ENCODE measurements around the gene POLD2.
"Not testable (repeated sequence)": the region's sequence is repeated elsewhere in the genome, so short reads cannot be mapped to it uniquely, and the experiment has no call there.

The POLD2 gene

GRCh38 chr7:44132039-44132438 is 8.7 kb upstream of the POLD2 start:
- H3K27me3 ChIP-seq (ENCODE audit: control insufficient read depth, insufficient read depth, low read length): no peaks in the 10 kb centered on the region
- H3K4me3 ChIP-seq (ENCODE audit: low read depth, low read length): no peak overlapping the region
- no peaks in the 10 kb centered on the region for H3K36me3 ChIP-seq (ENCODE audit: control insufficient read depth, insufficient read depth, low read length)
- peaks cover 19% of the 10 kb centered on the region; the same call in 1 of the 2 replicates for H3K4me1 ChIP-seq (ENCODE audit: control insufficient read depth, insufficient read depth, low read length)
- no peak overlapping the region for H3K27ac ChIP-seq (ENCODE audit: low read depth, low read length)
- H3K9me3 ChIP-seq (ENCODE audit: control insufficient read depth, insufficient read depth, low read depth, low read length): no peaks in the 10 kb centered on the region
- H3K9ac ChIP-seq (ENCODE audit: low read length): no peak overlapping the region

- Histone ChIP-seq H3K9ac (ENCODE audit: low read length) (no peak overlapping the region), H3K9me3 (ENCODE audit: control insufficient read depth, insufficient read depth, low read depth, low read length) (no peaks in the 10 kb centered on the region), H3K27me3 (ENCODE audit: control insufficient read depth, insufficient read depth, low read length) (no peaks in the 10 kb centered on the region), H3K4me1 (ENCODE audit: control insufficient read depth, insufficient read depth, low read length) (peaks cover 19% of the 10 kb centered on the region; the same call in 1 of the 2 replicates), H3K4me3 (ENCODE audit: low read depth, low read length) (no peak overlapping the region), H3K36me3 (ENCODE audit: control insufficient read depth, insufficient read depth, low read length) (no peaks in the 10 kb centered on the region), H3K27ac (ENCODE audit: low read depth, low read length) (no peak overlapping the region)
Observed at GRCh38 chr7:44131173-44132029, 8.1 kb upstream of the POLD2 start.

GRCh38 chr7:44128721-44129582 is 5.6 kb upstream of the POLD2 start:
- Histone ChIP-seq H3K9ac (ENCODE audit: low read length) (no peak overlapping the region), H3K27ac (ENCODE audit: low read depth, low read length) (no peak overlapping the region), H3K4me3 (ENCODE audit: low read depth, low read length) (no peak overlapping the region), H3K36me3 (ENCODE audit: control insufficient read depth, insufficient read depth, low read length) (no peaks in the 10 kb centered on the region), H3K27me3 (ENCODE audit: control insufficient read depth, insufficient read depth, low read length) (peaks cover 10% of the 10 kb centered on the region; the same call in 1 of the 2 replicates), H3K4me1 (ENCODE audit: control insufficient read depth, insufficient read depth, low read length) (peaks cover 19% of the 10 kb centered on the region; the same call in 1 of the 2 replicates), H3K9me3 (ENCODE audit: control insufficient read depth, insufficient read depth, low read depth, low read length) (no peaks in the 10 kb centered on the region)

GRCh38 chr7:44127161-44127560 is 3.8 kb upstream of the POLD2 start:
- Histone ChIP-seq H3K27ac (ENCODE audit: low read depth, low read length) (no peak overlapping the region), H3K36me3 (ENCODE audit: control insufficient read depth, insufficient read depth, low read length) (0 out of 2 replicates have a peak, but pooled peaks cover under 1% of the 10 kb centered on the region), H3K4me3 (ENCODE audit: low read depth, low read length) (no peak overlapping the region), H3K9ac (ENCODE audit: low read length) (no peak overlapping the region), H3K4me1 (ENCODE audit: control insufficient read depth, insufficient read depth, low read length) (peaks cover 9% of the 10 kb centered on the region; the same call in 1 of the 2 replicates), H3K27me3 (ENCODE audit: control insufficient read depth, insufficient read depth, low read length) (peaks cover 10% of the 10 kb centered on the region; the same call in 1 of the 2 replicates), H3K9me3 (ENCODE audit: control insufficient read depth, insufficient read depth, low read depth, low read length) (no peaks in the 10 kb centered on the region)

- not testable (repeated sequence) for H3K36me3 ChIP-seq (ENCODE audit: control insufficient read depth, insufficient read depth, low read length); H3K4me3 ChIP-seq (ENCODE audit: low read depth, low read length); H3K27ac ChIP-seq (ENCODE audit: low read depth, low read length); H3K9ac ChIP-seq (ENCODE audit: low read length); H3K4me1 ChIP-seq (ENCODE audit: control insufficient read depth, insufficient read depth, low read length); H3K9me3 ChIP-seq (ENCODE audit: control insufficient read depth, insufficient read depth, low read depth, low read length)
- H3K27me3 ChIP-seq (ENCODE audit: control insufficient read depth, insufficient read depth, low read length): peaks cover 10% of the 10 kb centered on the region; the same call in 1 of the 2 replicates
Observed at GRCh38 chr7:44126574-44126973, 3.2 kb upstream of the POLD2 start.

- H3K4me1 ChIP-seq (ENCODE audit: control insufficient read depth, insufficient read depth, low read length): no peaks in the 10 kb centered on the region
- no peak overlapping the region for H3K4me3 ChIP-seq (ENCODE audit: low read depth, low read length)
- H3K36me3 ChIP-seq (ENCODE audit: control insufficient read depth, insufficient read depth, low read length): peaks cover 24% of the 10 kb centered on the region
- no peaks in the 10 kb centered on the region for H3K9me3 ChIP-seq (ENCODE audit: control insufficient read depth, insufficient read depth, low read depth, low read length)
- no peak overlapping the region for H3K9ac ChIP-seq (ENCODE audit: low read length)
- peaks cover 10% of the 10 kb centered on the region; the same call in 1 of the 2 replicates for H3K27me3 ChIP-seq (ENCODE audit: control insufficient read depth, insufficient read depth, low read length)
- no peak overlapping the region for H3K27ac ChIP-seq (ENCODE audit: low read depth, low read length)
Observed at GRCh38 chr7:44124822-44125202, 1.5 kb upstream of the POLD2 start.

GRCh38 chr7:44122529-44122928 is 819 bp downstream of the POLD2 start:
- peak overlapping the region; percentile 87 for H3K9ac ChIP-seq (ENCODE audit: low read length)
- H3K4me3 ChIP-seq (ENCODE audit: low read depth, low read length): peak overlapping the region; percentile 82
- H3K27me3 ChIP-seq (ENCODE audit: control insufficient read depth, insufficient read depth, low read length): peaks cover 10% of the 10 kb centered on the region; the same call in 1 of the 2 replicates
- H3K36me3 ChIP-seq (ENCODE audit: control insufficient read depth, insufficient read depth, low read length): peaks cover 44% of the 10 kb centered on the region
- H3K9me3 ChIP-seq (ENCODE audit: control insufficient read depth, insufficient read depth, low read depth, low read length): no peaks in the 10 kb centered on the region
- no peaks in the 10 kb centered on the region for H3K4me1 ChIP-seq (ENCODE audit: control insufficient read depth, insufficient read depth, low read length)
- H3K27ac ChIP-seq (ENCODE audit: low read depth, low read length): peak overlapping the region; percentile 67; the same call in 1 of the 2 replicates

- peaks cover 50% of the 10 kb centered on the region for H3K36me3 ChIP-seq (ENCODE audit: control insufficient read depth, insufficient read depth, low read length)
- H3K27me3 ChIP-seq (ENCODE audit: control insufficient read depth, insufficient read depth, low read length): peaks cover 10% of the 10 kb centered on the region; the same call in 1 of the 2 replicates
- no peak overlapping the region for H3K27ac ChIP-seq (ENCODE audit: low read depth, low read length)
- H3K9ac ChIP-seq (ENCODE audit: low read length): no peak overlapping the region
- H3K4me3 ChIP-seq (ENCODE audit: low read depth, low read length): no peak overlapping the region
- H3K4me1 ChIP-seq (ENCODE audit: control insufficient read depth, insufficient read depth, low read length): no peaks in the 10 kb centered on the region
- no peaks in the 10 kb centered on the region for H3K9me3 ChIP-seq (ENCODE audit: control insufficient read depth, insufficient read depth, low read depth, low read length)
Observed at GRCh38 chr7:44121761-44122420, 1.5 kb downstream of the POLD2 start.

- Histone ChIP-seq H3K27me3 (ENCODE audit: control insufficient read depth, insufficient read depth, low read length) (peaks cover 10% of the 10 kb centered on the region; the same call in 1 of the 2 replicates), H3K9ac (ENCODE audit: low read length) (no peak overlapping the region), H3K27ac (ENCODE audit: low read depth, low read length) (no peak overlapping the region), H3K9me3 (ENCODE audit: control insufficient read depth, insufficient read depth, low read depth, low read length) (no peaks in the 10 kb centered on the region), H3K4me1 (ENCODE audit: control insufficient read depth, insufficient read depth, low read length) (no peaks in the 10 kb centered on the region), H3K36me3 (ENCODE audit: control insufficient read depth, insufficient read depth, low read length) (peaks cover 65% of the 10 kb centered on the region), H3K4me3 (ENCODE audit: low read depth, low read length) (no peak overlapping the region)
Observed at GRCh38 chr7:44120395-44120794, 3.0 kb downstream of the POLD2 start.

GRCh38 chr7:44119829-44120380 is 3.4 kb downstream of the POLD2 start:
- Histone ChIP-seq H3K9ac (ENCODE audit: low read length) (no peak overlapping the region), H3K4me1 (ENCODE audit: control insufficient read depth, insufficient read depth, low read length) (no peaks in the 10 kb centered on the region)

More at GRCh38 chr7:44119829-44120380, 3.4 kb downstream of the POLD2 start:
- no peak overlapping the region for H3K27ac ChIP-seq (ENCODE audit: low read depth, low read length)
- H3K4me3 ChIP-seq (ENCODE audit: low read depth, low read length): no peak overlapping the region
- H3K9me3 ChIP-seq (ENCODE audit: control insufficient read depth, insufficient read depth, low read depth, low read length): no peaks in the 10 kb centered on the region
- peaks cover 7% of the 10 kb centered on the region; the same call in 1 of the 2 replicates for H3K27me3 ChIP-seq (ENCODE audit: control insufficient read depth, insufficient read depth, low read length)
- peaks cover 70% of the 10 kb centered on the region for H3K36me3 ChIP-seq (ENCODE audit: control insufficient read depth, insufficient read depth, low read length)

Measured in HUES6 (cell line).